SK-N-SH (cell line): ENCODE results near the gene CRTAP. TPM values are rescaled to one million over a fixed set of nuclear protein-coding genes. Genes with fewer than 3 reads are reported as not detected.

Experiments
- CTCF ChIA-PET: fragments of 300-600, 350-600 bp; formaldehyde crosslinking; extraction: SDS; loops from one replicate; lab custom pipeline; 2021; lab: Yijun Ruan, JAX
- POLR2A ChIA-PET: fragments of 350-600 bp; sonication (Branson Sonifier 250); formaldehyde crosslinking; extraction: SDS; loops from one replicate; lab custom pipeline; 2020; ENCODE audit warnings: antibody characterized with exemption, inconsistent platforms; lab: Yijun Ruan, JAX
- DNase-seq: peaks from one replicate; pipeline ENCODE4 v3.0.0; 2012
- H2AFZ ChIP-seq: fragments of 200-600 bp; sonication (generic); 2 replicates; pipeline ENCODE4 v1.8.1; 2016; ENCODE audit warnings: antibody characterized with exemption, mild to moderate bottlenecking, low read depth
- H3F3A ChIP-seq: fragments of 200-600 bp; sonication (generic); replicated peaks from 2 replicates; pipeline ENCODE3; 2016; ENCODE audit warnings: antibody characterized with exemption, mild to moderate bottlenecking; ENCODE audit not compliant: insufficient read depth
- H3K27ac ChIP-seq, 2 experiments: fragments of 200-500 bp in 1 of 2; fragments of 200-600 bp in 1 of 2; sonication (Bioruptor generic) in 1 of 2; sonication (generic), shearing (Covaris generic) in 1 of 2; 2 replicates each; pipeline versions ENCODE4 v1.5.1 to v1.6.1; 2014 to 2016; ENCODE audit warnings: low read depth in 2 of 2, inconsistent platforms in 1 of 2, low read length in 1 of 2, mild to moderate bottlenecking in 1 of 2, mixed read lengths in 1 of 2
- H3K27me3 ChIP-seq: fragments of 200-600 bp; sonication (generic), shearing (Covaris generic); 2 replicates; pipeline ENCODE4 v1.6.1; 2016; ENCODE audit warnings: mixed run types; ENCODE audit not compliant: insufficient read depth
- H3K36me3 ChIP-seq, 2 experiments: fragments of 200-500 bp in 1 of 2; fragments of 200-600 bp in 1 of 2; sonication (Bioruptor generic) in 1 of 2; sonication (generic) in 1 of 2; replicated peaks in 1 of 2; 2 replicates each; pipeline versions ENCODE3 to v1.5.1; 2014 to 2016; ENCODE audit warnings: low read length in 1 of 2, mild to moderate bottlenecking in 1 of 2; ENCODE audit not compliant: insufficient read depth in 2 of 2, control insufficient read depth in 1 of 2
- H3K4me1 ChIP-seq, 2 experiments: fragments of 200-500 bp in 1 of 2; fragments of 200-600 bp in 1 of 2; sonication (Bioruptor generic) in 1 of 2; sonication (generic), shearing (Covaris generic) in 1 of 2; 2 replicates each; pipeline versions ENCODE4 v1.5.1 to v1.6.1; 2014 to 2016; ENCODE audit warnings: low read depth in 1 of 2, low read length in 1 of 2, mixed run types in 1 of 2; ENCODE audit not compliant: insufficient read depth in 2 of 2, control insufficient read depth in 1 of 2
- H3K4me2 ChIP-seq: fragments of 200-600 bp; sonication (generic), shearing (Covaris generic); 2 replicates; pipeline ENCODE4 v1.6.1; 2017; ENCODE audit warnings: mixed run types
- H3K4me3 ChIP-seq, 2 experiments: fragments of 200-500 bp in 1 of 2; fragments of 200-600 bp in 1 of 2; sonication (Bioruptor generic) in 1 of 2; sonication (generic), shearing (Covaris generic) in 1 of 2; 2 replicates each; pipeline versions ENCODE4 v1.5.1 to v1.8.1; 2014 to 2016; ENCODE audit warnings: low read depth in 2 of 2, inconsistent platforms in 1 of 2, low read length in 1 of 2, mild to moderate bottlenecking in 1 of 2, mixed read lengths in 1 of 2, moderate library complexity in 1 of 2
- H3K79me2 ChIP-seq: fragments of 200-600 bp; sonication (generic); 2 replicates; pipeline ENCODE4 v1.8.1; 2017; ENCODE audit warnings: mild to moderate bottlenecking; ENCODE audit not compliant: insufficient read depth
- H3K9ac ChIP-seq: fragments of 200-600 bp; sonication (generic); 2 replicates; pipeline ENCODE4 v1.6.1; 2017; ENCODE audit warnings: mixed run types
- H3K9me2 ChIP-seq: fragments of 200-600 bp; sonication (generic); 2 replicates; pipeline ENCODE4 v1.6.1; 2017; ENCODE audit warnings: mixed run types
- H3K9me3 ChIP-seq: fragments of 200-600 bp; sonication (generic); 2 replicates; pipeline ENCODE4 v1.6.1; 2017; ENCODE audit warnings: mixed run types, mild to moderate bottlenecking, moderate library complexity
- H4K20me1 ChIP-seq: fragments of 200-600 bp; sonication (generic); 2 replicates; pipeline ENCODE4 v1.6.1; 2017; ENCODE audit warnings: mild to moderate bottlenecking, mixed run types; ENCODE audit not compliant: insufficient read depth
- EP300 ChIP-seq, 2 experiments: IDR thresholded peaks; 2 replicates each; pipeline versions ENCODE4 v1.4.0 to v1.6.1; 2012; ENCODE audit warnings: borderline replicate concordance in 1 of 2, low read depth in 1 of 2, low read length in 1 of 2
- FOXJ3 ChIP-seq: sonication (generic); formaldehyde crosslinking; IDR thresholded peaks from 2 replicates; pipeline ENCODE4 v1.5.1; 2020; ENCODE audit warnings: mild to moderate bottlenecking, missing genetic modification reagents
- GABPA ChIP-seq: IDR thresholded peaks from 2 replicates; pipeline ENCODE4 v1.4.0; 2012; ENCODE audit warnings: low read depth, mild to moderate bottlenecking
- GATA2 ChIP-seq: sonication (generic); formaldehyde crosslinking; IDR thresholded peaks from 2 replicates; pipeline ENCODE4 v1.5.0; 2020; ENCODE audit warnings: mild to moderate bottlenecking, missing genetic modification reagents
- IRF3 ChIP-seq: fragments of 150-350 bp; IDR thresholded peaks from 2 replicates; pipeline ENCODE4 v1.6.1; 2016; ENCODE audit warnings: mild to moderate bottlenecking, low read depth, low read length
- JUND ChIP-seq: IDR thresholded peaks from 2 replicates; pipeline ENCODE4 v1.4.0; 2012
- MEF2A ChIP-seq: IDR thresholded peaks from 2 replicates; pipeline ENCODE4 v1.4.0; 2012; ENCODE audit warnings: low read depth, borderline replicate concordance
- NFIC ChIP-seq: IDR thresholded peaks from 2 replicates; pipeline ENCODE4 v1.4.0; 2012; ENCODE audit warnings: borderline replicate concordance
- POLR2AphosphoS5 ChIP-seq: IDR thresholded peaks from 2 replicates; pipeline ENCODE4 v1.6.1; 2012; ENCODE audit warnings: low read depth, low read length
- RAD21 ChIP-seq: IDR thresholded peaks from 2 replicates; pipeline ENCODE4 v1.6.1; 2012; ENCODE audit warnings: mild to moderate bottlenecking, low read length
- RCOR1 ChIP-seq: fragments of 150-350 bp; IDR thresholded peaks from 2 replicates; pipeline ENCODE4 v1.6.1; 2017; ENCODE audit warnings: antibody characterized with exemption, low read length
- REST ChIP-seq: IDR thresholded peaks from 2 replicates; pipeline ENCODE4 v1.6.1; 2012; ENCODE audit warnings: mild to moderate bottlenecking, low read depth, low read length, moderate library complexity
- RFX5 ChIP-seq: IDR thresholded peaks from 2 replicates; pipeline ENCODE4 v1.6.1; 2012; ENCODE audit warnings: mild to moderate bottlenecking, improper control_type of control experiment, low read length
- SIN3A ChIP-seq: IDR thresholded peaks from 2 replicates; pipeline ENCODE4 v1.6.1; 2012; ENCODE audit warnings: low read depth, mild to moderate bottlenecking, low read length, moderate library complexity, borderline replicate concordance
- TEAD4 ChIP-seq: IDR thresholded peaks from 2 replicates; pipeline ENCODE4 v1.4.0; 2012; ENCODE audit warnings: mild to moderate bottlenecking, borderline replicate concordance; ENCODE audit not compliant: insufficient read depth
- USF2 ChIP-seq: fragments of 150-350 bp; IDR thresholded peaks from 2 replicates; pipeline ENCODE4 v1.6.1; 2017; ENCODE audit warnings: antibody characterized with exemption, low read length, low read depth, borderline replicate concordance
- WGBS: methylation state at CpG from one replicate; pipeline ENCODE4 v1.1.6; 2017; ENCODE audit warnings: low lambda C conversion rate; 5-methylcytosine and 5-hydroxymethylcytosine counted together
- polyA plus RNA-seq, 3 experiments: library from polyadenylated mRNA; depleted of rRNA; stranded (reverse); fragments of >200 nt; gene quantifications; 2 replicates each; pipeline ENCODE4 v1.2.3, GENCODE V29; 2012
- TF ChIP-seq, protein P1 (sequence below): IDR thresholded peaks from 2 replicates; pipeline ENCODE4 v1.4.0; 2012; ENCODE audit warnings: low read depth, borderline replicate concordance

Gene CRTAP
- polyA plus RNA-seq, 1 of the 3 experiments (the other 2 are of a cell fraction), result 198 TPM

- TF ChIP-seq RFX5 (no peak), USF2 (no peak), IRF3 (no peak), FOXJ3 (CRISPR knock-in tag) (no peak), TEAD4 (no peak)
Observed at GRCh38 chr3:33075995-33076394, 37.8 kb upstream of the CRTAP start (continued).

DNA sequence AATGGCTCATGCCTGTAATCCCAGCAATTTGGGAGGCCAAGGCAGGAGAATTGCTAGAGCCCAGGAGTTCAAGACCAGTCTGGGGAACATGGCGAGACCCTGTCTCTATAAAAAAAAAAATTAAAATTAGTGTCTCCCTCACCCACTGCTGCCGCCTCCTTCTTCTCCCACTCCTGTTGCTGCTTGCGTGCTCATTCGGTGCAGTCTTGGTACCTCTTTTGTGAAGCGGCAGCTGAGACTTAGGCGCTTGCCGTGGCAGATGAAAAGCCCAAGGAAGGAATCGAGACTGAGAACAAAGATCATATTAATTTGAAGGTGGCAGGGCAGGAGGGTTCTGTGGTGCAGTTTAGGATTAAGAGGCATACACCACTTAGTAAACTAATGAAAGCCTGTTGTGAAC lies 36.9 kb upstream of the CRTAP start:
- peaks cover 0 to 8% of the 10 kb centered on the region in 2 experiments; a peak in 2 of 4 replicates for H3K4me1 ChIP-seq
- no peak overlapping the region for H3K9ac ChIP-seq
- H3K27me3 ChIP-seq, result no peaks in the 10 kb centered on the region
- H3K4me2 ChIP-seq, result no peak overlapping the region
- ChIA-PET POLR2A (no interaction called here), CTCF (no interaction called here)
- DNase-seq, result no peak
- H3K36me3 ChIP-seq, result peaks cover 0 to 6% of the 10 kb centered on the region in 2 experiments
- TF ChIP-seq, protein P1, sequence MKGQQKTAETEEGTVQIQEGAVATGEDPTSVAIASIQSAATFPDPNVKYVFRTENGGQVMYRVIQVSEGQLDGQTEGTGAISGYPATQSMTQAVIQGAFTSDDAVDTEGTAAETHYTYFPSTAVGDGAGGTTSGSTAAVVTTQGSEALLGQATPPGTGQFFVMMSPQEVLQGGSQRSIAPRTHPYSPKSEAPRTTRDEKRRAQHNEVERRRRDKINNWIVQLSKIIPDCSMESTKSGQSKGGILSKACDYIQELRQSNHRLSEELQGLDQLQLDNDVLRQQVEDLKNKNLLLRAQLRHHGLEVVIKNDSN, result no peak
- no peak for TF ChIP-seq JUND
- TF ChIP-seq NFIC, result no peak
- TF ChIP-seq RCOR1, result no peak
- TF ChIP-seq MEF2A, result no peak
- TF ChIP-seq SIN3A, result no peak
- TF ChIP-seq POLR2AphosphoS5, result no peak
- TF ChIP-seq RAD21, result no peak
- H3K4me3 ChIP-seq, result no peak overlapping the region
- H4K20me1 ChIP-seq, result peaks cover 7% of the 10 kb centered on the region; the same call in 1 of the 2 replicates
- H3K9me2 ChIP-seq, result no peaks in the 10 kb centered on the region
- no peak overlapping the region for H2AFZ ChIP-seq
- WGBS, result 95% methylated on average over 8 of the region's 8 CpGs
- H3K9me3 ChIP-seq, result no peaks in the 10 kb centered on the region
- H3K27ac ChIP-seq, result no peak overlapping the region
- H3K79me2 ChIP-seq, result peaks cover 13% of the 10 kb centered on the region
- peaks cover 7% of the 10 kb centered on the region for H3F3A ChIP-seq

DNA sequence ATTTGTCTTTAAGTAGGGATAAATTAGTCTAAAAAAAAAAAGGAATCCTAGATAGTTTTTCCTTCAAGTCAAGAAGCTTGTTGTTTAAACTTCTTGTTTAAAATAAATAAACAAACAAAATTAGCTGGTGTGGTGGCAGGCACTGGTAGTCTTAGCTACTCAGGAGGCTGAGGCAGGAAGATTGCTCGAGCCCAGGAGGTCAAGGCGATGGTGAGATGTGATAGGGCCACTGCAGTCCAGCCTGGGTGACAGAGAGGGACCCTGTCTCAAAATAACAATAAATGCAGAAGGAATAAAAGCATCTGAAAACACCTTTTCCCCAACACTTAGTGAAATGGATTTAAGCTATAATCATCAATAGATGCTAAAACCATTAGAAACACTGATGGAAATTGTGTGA lies 35.8 kb upstream of the CRTAP start:
- H3K79me2 ChIP-seq, result peaks cover 23% of the 10 kb centered on the region
- H3K4me2 ChIP-seq, result no peak overlapping the region
- peaks cover 0 to 3% of the 10 kb centered on the region in 2 experiments for H3K36me3 ChIP-seq
- no peaks in the 10 kb centered on the region for H3K9me3 ChIP-seq
- ChIA-PET POLR2A (no interaction called here), CTCF (interaction anchor here (0.6 kb wide), 2 partner anchors 131 to 474 kb away, joined by 3 read pairs; no protein-coding TSS in a partner anchor)
- H3K9me2 ChIP-seq, result no peaks in the 10 kb centered on the region
- peaks cover 0 to 2% of the 10 kb centered on the region in 2 experiments; a peak in 1 of 4 replicates for H3K4me1 ChIP-seq
- H3K4me3 ChIP-seq, result no peak overlapping the region
- H3K27me3 ChIP-seq, result no peaks in the 10 kb centered on the region
- no peak overlapping the region for H3K9ac ChIP-seq
- peaks cover 7% of the 10 kb centered on the region for H3F3A ChIP-seq
- peaks cover 7% of the 10 kb centered on the region; the same call in 1 of the 2 replicates for H4K20me1 ChIP-seq
- WGBS, result 98% methylated on average over 2 of the region's 2 CpGs
- no peak for DNase-seq
- no peak overlapping the region for H3K27ac ChIP-seq
- no peak overlapping the region for H2AFZ ChIP-seq
- TF ChIP-seq GABPA, result no peak
- TF ChIP-seq SIN3A, result no peak
- TF ChIP-seq EP300 (IDR thresholded peaks at IDR 0.05; ENCODE audit: borderline replicate concordance in 1 of 2, low read depth in 1 of 2, low read length in 1 of 2), result no peak
- no peak for TF ChIP-seq GATA2
- TF ChIP-seq RCOR1, result no peak
- no peak for TF ChIP-seq USF2
- TF ChIP-seq MEF2A, result no peak
- no peak for TF ChIP-seq REST
- TF ChIP-seq FOXJ3 (CRISPR knock-in tag), result no peak
